Measurements from ENCODE around the gene NSD2. TPM values are rescaled to one million over a fixed set of nuclear protein-coding genes. Genes with fewer than 3 reads are reported as not detected.

NSD2 gene
- total and polyA plus RNA-seq, 9 of the 15 experiments (the other 6 are each of a cell fraction or from before 2014, with no cell fraction given): 6.4 to 126 (median 58.8) TPM

DNA sequence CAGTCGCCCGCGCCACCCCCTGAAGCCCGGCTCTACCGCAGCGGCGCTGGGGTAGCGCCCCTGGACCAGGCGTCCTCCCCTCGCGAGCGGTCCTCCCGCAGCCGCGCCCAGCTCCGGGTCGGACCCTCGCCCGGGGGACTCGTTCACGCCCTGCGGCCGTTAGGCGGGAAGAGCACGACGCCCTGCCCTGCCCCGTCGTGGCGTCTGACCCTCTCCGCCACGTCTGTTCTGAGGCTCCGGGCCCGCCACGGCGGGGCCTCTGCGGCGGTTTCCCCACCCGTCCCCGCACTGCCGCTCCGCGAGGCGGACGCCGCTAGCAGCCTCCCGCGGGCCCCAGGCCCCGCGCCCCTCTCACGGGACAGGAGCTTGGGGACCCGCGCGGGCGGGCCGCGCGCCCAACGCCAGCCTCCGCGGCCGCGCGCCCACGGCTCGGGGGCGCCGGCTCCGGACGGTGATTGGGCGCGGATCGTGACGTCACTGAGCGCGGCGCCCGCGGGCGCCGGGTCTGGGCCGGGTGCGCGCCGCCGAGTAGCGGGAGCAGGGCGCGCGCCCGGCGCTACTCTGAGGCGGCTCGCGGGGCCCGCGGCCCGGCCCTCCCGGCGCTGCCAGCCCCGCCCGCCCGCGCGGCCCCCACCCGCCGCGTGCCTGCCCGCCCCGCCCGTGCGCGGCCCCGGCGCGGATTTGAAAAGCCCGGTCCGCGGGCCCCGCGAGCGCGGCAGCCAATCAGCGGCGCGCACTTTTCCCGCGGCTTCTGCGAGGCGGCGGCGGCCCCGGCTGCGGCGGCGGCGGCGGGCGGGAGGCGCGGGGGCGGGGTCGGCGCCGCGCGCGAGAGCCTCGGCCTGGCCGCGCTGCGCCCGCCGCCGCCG is at the start of gene NSD2 (continued):
- TF ChIP-seq SP2 (IDR thresholded peaks at IDR 0.05; ENCODE audit: extremely low read depth, low read depth, low read length, poor library complexity, severe bottlenecking) (no peak), MCM3 (IDR thresholded peaks at IDR 0.05) (no peak), NONO (IDR thresholded peaks at IDR 0.05; ENCODE audit: low read depth in 2 of 2, low read length in 1 of 2) (peak; percentile 83 to 93; a peak in 3 of 4 replicates), HDAC1 (IDR thresholded peaks at IDR 0.05) (peak in 1 of 2 experiments; percentile 78; a peak in 2 of 4 replicates), NR2C1 (IDR thresholded peaks at IDR 0.05) (no peak), NR2C1 (tag; IDR thresholded peaks at IDR 0.05) (no peak), ZNF146 (CRISPR knock-in tag; IDR thresholded peaks at IDR 0.05; ENCODE audit: unreplicated experiment) (no peak), SNIP1 (IDR thresholded peaks at IDR 0.05; ENCODE audit: low read depth) (no peak), ZNF318 (IDR thresholded peaks at IDR 0.05; ENCODE audit: borderline replicate concordance in 1 of 2, low read depth in 1 of 2) (no peak), RBM39 (optimal IDR thresholded peaks at IDR 0.05; ENCODE audit: low read depth, low read length) (no peak), RNF2 (IDR thresholded peaks at IDR 0.05) (peak; percentile 78), NFXL1 (CRISPR knock-in tag; IDR thresholded peaks at IDR 0.05) (no peak), EWSR1 (IDR thresholded peaks at IDR 0.05; ENCODE audit: borderline replicate concordance, low read depth, partially characterized antibody) (no peak), ZKSCAN1 (IDR thresholded peaks at IDR 0.05; ENCODE audit: low read depth, low read length) (no peak), DPF2 (IDR thresholded peaks at IDR 0.05) (no peak), TFE3 (CRISPR knock-in tag; IDR thresholded peaks at IDR 0.05) (no peak), KDM4B (IDR thresholded peaks at IDR 0.05; ENCODE audit: borderline replicate concordance in 2 of 2, low read depth in 1 of 2) (peak in 1 of 2 experiments; percentile 40; a peak in 1 of 4 replicates)

Measured in K562 (cell line).